Mucosa of rectum (tissue), 2 donors: Measurements from ENCODE around the gene TADA2B.
A peak's percentile ranks its signal among the peaks of the same experiment; 100 is the strongest.

ENCODE experiments used
- H3K27ac ChIP-seq, 2 donors: one replicate each; pipeline ENCODE4 v1.7.0; 2013; ENCODE audit warnings: inconsistent platforms in 2 of 2, low read depth in 2 of 2, low read length in 2 of 2
- H3K27me3 ChIP-seq, 2 donors: one replicate each; pipeline ENCODE4 v1.7.0; 2013; ENCODE audit warnings: low read length in 2 of 2; ENCODE audit not compliant: control insufficient read depth in 2 of 2, insufficient read depth in 2 of 2
- H3K36me3 ChIP-seq, 2 donors: one replicate each; pipeline ENCODE4 v1.7.0; 2013; ENCODE audit warnings: low read length in 2 of 2; ENCODE audit not compliant: control insufficient read depth in 2 of 2, insufficient read depth in 2 of 2
- H3K4me1 ChIP-seq, 2 donors: one replicate each; pipeline ENCODE4 v1.7.0; 2013; ENCODE audit warnings: low read length in 2 of 2, mild to moderate bottlenecking in 1 of 2; ENCODE audit not compliant: control insufficient read depth in 2 of 2, insufficient read depth in 2 of 2
- H3K4me3 ChIP-seq, 2 donors: one replicate each; pipeline ENCODE4 v1.7.0; 2013; ENCODE audit warnings: low read length in 2 of 2
- H3K9ac ChIP-seq, 2 donors: one replicate each; pipeline ENCODE4 v1.7.0; 2013; ENCODE audit warnings: low read length in 2 of 2, low read depth in 1 of 2, mild to moderate bottlenecking in 1 of 2
- H3K9me3 ChIP-seq, 2 donors: one replicate each; pipeline ENCODE4 v1.7.0; 2013; ENCODE audit warnings: low read length in 2 of 2; ENCODE audit not compliant: control insufficient read depth in 2 of 2
- donor health status: healthy.
- donor health status: Normal muscosa, but diverticular disease.

TADA2B gene

GRCh38 chr4:7037425-7037824 lies 5.7 kb upstream of the TADA2B start:
- Histone ChIP-seq H3K36me3 (peaks cover 0 to 6% of the 10 kb centered on the region in 2 donors), H3K4me3 (no peak overlapping the region), H3K4me1 (peaks cover 11 to 12% of the 10 kb centered on the region in 2 donors), H3K27ac (no peak overlapping the region), H3K27me3 (no peaks in the 10 kb centered on the region), H3K9ac (no peak overlapping the region), H3K9me3 (no peaks in the 10 kb centered on the region)

DNA sequence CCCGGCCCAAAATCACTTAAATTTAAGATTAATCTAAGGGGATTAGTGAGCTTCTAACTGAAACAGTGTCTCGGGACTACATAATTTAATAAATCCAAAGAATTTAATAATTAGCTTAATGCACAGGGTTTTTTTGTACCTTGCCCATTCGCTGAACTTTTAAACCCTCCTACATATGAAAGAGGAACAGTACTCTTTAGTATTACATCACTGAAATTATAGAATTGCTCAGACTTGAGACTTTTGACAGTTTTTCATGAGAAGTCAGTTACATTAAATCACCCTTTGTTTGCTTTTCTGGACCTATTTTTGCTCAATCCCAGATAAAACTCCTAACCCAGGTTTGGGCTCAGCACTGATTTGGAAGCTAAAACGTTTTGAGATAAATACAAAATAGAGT lies 2.4 kb upstream of the TADA2B start:
- Histone ChIP-seq H3K9me3 (no peaks in the 10 kb centered on the region), H3K27me3 (no peaks in the 10 kb centered on the region), H3K4me3 (no peak overlapping the region), H3K27ac (no peak overlapping the region), H3K36me3 (peaks cover under 1 to 1% of the 10 kb centered on the region in 2 donors), H3K9ac (no peak overlapping the region), H3K4me1 (peaks cover 27 to 28% of the 10 kb centered on the region in 2 donors)

DNA sequence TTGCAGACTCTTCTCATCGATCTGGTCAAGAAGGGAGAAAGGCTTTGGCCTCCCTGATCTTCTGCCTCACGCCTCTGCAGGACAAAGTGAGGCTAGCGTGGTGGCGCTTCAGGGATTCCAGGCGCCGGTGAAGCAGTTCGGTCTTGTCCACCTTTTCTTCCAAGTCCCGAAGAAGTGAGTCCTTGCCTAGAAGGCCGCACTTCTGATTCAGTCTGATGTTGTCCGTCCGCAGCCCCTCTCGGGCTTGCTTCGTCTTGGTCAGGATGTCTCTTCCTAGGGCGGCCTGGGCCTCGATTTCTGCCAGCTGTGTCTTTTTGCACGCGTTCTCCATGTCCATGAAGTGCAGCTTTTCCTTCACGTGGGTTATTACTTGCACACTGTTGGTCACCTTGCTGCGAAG lies 1.9 kb upstream of the TADA2B start:
- H3K27ac ChIP-seq, result no peak overlapping the region
- H3K4me3 ChIP-seq, result peak overlapping the region in 1 of 2 donors; percentile 80
- peaks cover 2 to 5% of the 10 kb centered on the region in 2 donors for H3K36me3 ChIP-seq
- no peak overlapping the region for H3K9ac ChIP-seq
- no peaks in the 10 kb centered on the region for H3K9me3 ChIP-seq
- peaks cover 32% of the 10 kb centered on the region in 2 donors for H3K4me1 ChIP-seq
- H3K27me3 ChIP-seq, result no peaks in the 10 kb centered on the region

DNA sequence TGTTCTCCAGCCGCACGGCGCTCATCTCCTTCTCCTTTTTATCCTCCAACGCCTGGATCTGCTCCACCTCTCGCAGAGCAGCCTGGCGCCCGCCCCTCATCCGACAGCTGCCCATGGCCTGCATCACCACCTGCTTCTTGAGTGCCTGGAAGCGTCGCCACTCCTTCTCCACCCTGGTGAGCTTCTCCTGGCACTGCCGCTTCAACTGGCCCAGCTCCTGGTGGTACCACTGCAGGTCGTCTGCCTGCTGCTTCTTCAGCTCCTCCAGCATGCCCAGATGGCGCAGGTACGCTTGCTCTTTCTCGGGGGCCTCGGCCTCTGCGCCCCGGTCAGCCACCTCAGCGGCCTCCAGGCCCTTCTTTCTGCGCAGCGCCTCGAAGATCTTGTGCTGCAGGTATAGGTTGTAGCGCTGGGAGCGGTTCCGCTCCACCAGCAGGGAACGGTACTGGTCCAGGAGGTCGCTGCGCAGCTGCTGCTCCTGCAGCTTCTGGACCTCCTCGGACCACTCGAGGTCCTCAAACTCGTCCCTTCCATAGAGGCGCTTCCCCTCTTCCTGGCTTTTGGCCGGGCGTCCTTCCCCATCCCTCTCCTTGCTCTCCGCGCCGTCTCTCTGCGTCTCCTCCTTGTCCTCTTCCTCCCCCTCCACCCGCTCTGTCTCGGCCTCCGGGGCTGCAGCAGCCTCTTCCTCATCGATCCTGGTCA lies 1.2 kb upstream of the TADA2B start:
- Histone ChIP-seq H3K9ac (peak overlapping the region; percentile 36 to 47), H3K9me3 (no peaks in the 10 kb centered on the region), H3K27ac (peak overlapping the region; percentile 54 to 68), H3K36me3 (peaks cover 2 to 5% of the 10 kb centered on the region in 2 donors), H3K4me3 (peak overlapping the region; percentile 72 to 80), H3K4me1 (peaks cover 33 to 36% of the 10 kb centered on the region in 2 donors), H3K27me3 (no peaks in the 10 kb centered on the region)

DNA sequence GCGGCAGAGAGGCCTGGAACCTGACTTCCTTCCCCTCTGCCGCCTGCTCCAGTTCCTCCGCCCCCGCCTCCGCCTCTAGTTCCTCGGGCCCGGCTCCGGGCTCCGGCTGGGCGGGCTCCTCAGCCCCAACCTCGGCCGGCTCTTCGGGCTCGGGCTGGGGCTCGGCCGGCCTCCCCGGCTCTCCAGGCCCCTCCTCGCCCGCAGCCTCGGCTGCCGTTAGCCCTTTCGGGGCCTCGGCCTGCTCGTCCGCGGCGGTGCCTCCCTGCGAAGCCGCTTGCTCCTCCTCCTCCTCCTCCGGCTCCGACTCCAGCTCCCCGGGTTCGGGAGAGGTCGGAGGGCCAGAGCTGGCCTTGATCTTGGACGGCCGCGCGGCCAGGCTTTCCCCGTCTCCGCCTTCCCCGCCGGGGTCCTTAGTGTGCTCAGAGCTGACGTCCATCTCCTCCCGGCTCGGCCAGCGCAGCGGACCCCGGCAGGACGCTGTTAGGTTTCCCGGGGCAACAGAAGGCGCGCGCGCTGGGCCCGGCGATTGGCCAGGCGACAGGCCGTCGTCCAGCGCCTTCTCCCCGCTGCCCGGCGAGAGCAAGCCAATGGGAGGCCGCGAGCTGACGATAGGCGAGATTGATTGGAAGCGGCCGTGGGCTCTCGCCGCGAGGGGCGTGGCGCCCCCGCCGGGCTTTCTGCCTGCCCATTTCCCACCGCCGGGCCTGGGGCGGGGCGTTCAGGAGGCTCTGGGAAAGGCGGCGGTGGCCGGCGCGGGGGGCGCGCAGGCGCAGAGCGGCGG lies 479 bp upstream of the TADA2B start:
- H3K27me3 ChIP-seq, result no peaks in the 10 kb centered on the region
- H3K4me1 ChIP-seq, result peaks cover 33 to 36% of the 10 kb centered on the region in 2 donors
- peaks cover 2 to 5% of the 10 kb centered on the region in 2 donors for H3K36me3 ChIP-seq
- H3K9ac ChIP-seq, result peak overlapping the region; percentile 36 to 47
- no peaks in the 10 kb centered on the region for H3K9me3 ChIP-seq
- peak overlapping the region; percentile 54 to 68 for H3K27ac ChIP-seq
- H3K4me3 ChIP-seq, result peak overlapping the region; percentile 72 to 80

GRCh38 chr4:7044137-7044930 lies 1.2 kb downstream of the TADA2B start:
- peak overlapping the region; percentile 92 for H3K4me3 ChIP-seq
- H3K4me1 ChIP-seq, result peaks cover 33 to 36% of the 10 kb centered on the region in 2 donors
- H3K27me3 ChIP-seq, result no peaks in the 10 kb centered on the region

GRCh38 chr4:7045553-7045952 lies 2.4 kb downstream of the TADA2B start:
- Histone ChIP-seq H3K9me3 (no peaks in the 10 kb centered on the region), H3K9ac (peak overlapping the region in 1 of 2 donors; percentile 14), H3K27ac (no peak overlapping the region), H3K4me1 (peaks cover 33 to 36% of the 10 kb centered on the region in 2 donors), H3K36me3 (peaks cover 6 to 8% of the 10 kb centered on the region in 2 donors), H3K4me3 (peak overlapping the region in 1 of 2 donors; percentile 23), H3K27me3 (no peaks in the 10 kb centered on the region)

More at GRCh38 chr4:7044137-7044930, 1.2 kb downstream of the TADA2B start:
- H3K9ac ChIP-seq, result peak overlapping the region; percentile 85 to 98
- peaks cover 2 to 8% of the 10 kb centered on the region in 2 donors for H3K36me3 ChIP-seq
- H3K27ac ChIP-seq, result peak overlapping the region; percentile 91 to 92
- H3K9me3 ChIP-seq, result no peaks in the 10 kb centered on the region

GRCh38 chr4:7045961-7046921 lies 3.1 kb downstream of the TADA2B start:
- no peak overlapping the region for H3K27ac ChIP-seq
- H3K9me3 ChIP-seq, result no peaks in the 10 kb centered on the region
- no peaks in the 10 kb centered on the region for H3K27me3 ChIP-seq
- H3K9ac ChIP-seq, result peak overlapping the region in 1 of 2 donors; percentile 0
- no peak overlapping the region for H3K4me3 ChIP-seq
- peaks cover 8 to 9% of the 10 kb centered on the region in 2 donors for H3K36me3 ChIP-seq
- H3K4me1 ChIP-seq, result peaks cover 32 to 35% of the 10 kb centered on the region in 2 donors

DNA sequence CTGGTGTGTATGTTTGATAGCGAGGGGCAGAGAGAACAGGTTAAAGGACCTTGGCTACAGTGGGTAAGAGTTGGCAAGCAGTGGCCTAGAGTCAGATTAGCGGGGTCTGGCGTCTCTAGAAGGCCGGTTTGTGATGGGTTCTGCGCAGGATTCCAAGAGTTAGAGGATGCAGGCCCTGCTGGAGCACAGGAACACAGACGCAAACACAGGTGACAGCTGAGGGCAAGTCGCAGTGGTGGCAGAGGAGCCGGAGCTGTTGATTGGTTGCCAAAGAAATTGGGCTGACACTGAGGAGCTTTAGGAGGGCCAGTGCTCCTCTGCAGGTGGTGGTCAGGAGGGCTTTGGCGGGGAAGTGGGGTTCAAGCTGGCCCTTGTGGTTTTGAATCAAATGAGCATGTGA lies 3.8 kb downstream of the TADA2B start:
- Histone ChIP-seq H3K4me3 (no peak overlapping the region), H3K9me3 (no peaks in the 10 kb centered on the region), H3K4me1 (peaks cover 25 to 28% of the 10 kb centered on the region in 2 donors), H3K9ac (no peak overlapping the region), H3K27ac (no peak overlapping the region), H3K36me3 (peaks cover 10% of the 10 kb centered on the region in 2 donors), H3K27me3 (no peaks in the 10 kb centered on the region)
